ENCODE data around the gene VTA1.
"Not testable (repeated sequence)": the region's sequence is repeated elsewhere in the genome, so short reads cannot be mapped to it uniquely, and the experiment has no call there.

VTA1 gene

DNA sequence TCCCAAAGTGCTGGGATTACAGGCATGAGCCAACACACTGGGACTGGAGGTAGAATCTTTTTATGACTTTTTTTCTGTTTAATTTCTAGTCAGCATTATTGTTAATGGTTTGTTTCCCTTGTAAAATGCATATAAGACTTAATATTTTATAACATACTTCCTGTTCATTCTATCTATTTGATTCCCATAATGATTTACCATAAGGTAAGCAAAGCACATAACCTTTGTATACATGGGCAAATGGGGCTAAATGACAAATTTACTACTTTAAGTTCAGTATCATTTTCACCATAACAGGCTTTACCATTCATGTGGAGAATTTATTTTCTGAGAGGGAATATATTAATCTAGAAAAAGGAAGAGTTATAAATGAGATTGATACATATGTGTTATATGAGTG is 24.3 kb downstream of the VTA1 start:
- DNase-seq (ENCODE audit: low read depth), result no peak

DNA sequence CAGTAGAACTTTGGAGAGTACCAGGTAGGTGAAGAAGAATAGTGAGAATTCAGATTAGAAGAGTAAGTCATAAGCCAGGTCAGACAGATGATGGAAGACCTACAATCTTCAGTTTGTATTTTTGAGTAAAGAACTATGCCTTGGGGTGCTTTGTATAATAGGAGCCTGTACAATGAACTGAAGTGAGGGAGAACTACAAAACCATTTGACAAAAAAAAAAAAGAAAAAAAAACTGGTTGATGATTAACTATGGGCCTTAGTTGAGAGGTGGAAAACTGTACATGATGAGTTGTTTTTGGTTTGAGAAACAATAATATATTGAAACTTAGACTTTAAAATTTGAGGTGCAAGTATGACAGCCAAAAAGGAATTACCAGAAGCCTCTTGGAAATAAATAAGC is 25.7 kb downstream of the VTA1 start:
- no peak for DNase-seq (ENCODE audit: low read depth)

DNA sequence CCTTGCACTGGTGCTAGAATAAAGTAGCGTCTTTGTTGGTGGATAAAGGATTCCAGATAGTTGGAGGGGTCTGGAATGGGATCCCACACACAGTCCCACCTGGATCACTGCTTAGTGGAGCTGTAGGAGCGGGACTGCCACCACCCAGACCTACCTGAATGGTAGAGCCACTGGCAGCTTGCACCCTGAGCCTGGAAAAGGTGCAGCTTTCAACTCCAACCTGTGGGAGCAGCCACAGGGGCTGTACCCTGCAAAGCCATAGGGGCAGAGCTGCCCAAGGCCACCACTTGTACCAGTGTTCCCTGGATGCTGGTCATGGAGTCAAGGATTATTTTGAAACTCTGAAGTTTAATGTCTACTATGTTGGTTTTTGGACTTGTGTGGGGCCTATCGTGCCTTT is 26.9 kb downstream of the VTA1 start:
- no peak for DNase-seq (ENCODE audit: low read depth)

DNA sequence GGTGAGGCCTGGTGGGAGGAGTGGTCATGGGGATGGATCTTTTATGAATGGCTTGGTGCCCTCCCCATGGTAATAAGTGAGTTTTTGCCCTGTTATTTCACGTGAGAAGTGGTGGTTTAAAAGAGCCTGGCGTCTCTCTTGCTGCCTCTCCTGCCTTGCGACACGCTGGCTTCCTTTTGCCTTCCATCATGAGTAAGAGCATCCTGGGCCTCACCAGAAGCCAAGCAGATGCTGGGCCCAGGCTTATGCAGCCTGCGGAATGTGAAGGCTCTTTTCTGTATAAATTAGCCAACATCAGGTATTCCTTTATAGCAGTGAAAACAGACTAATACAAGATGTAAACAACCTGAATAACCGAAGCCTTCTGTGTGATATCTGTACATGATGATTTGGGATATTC is 27.6 kb downstream of the VTA1 start:
- no peak for DNase-seq (ENCODE audit: low read depth)

DNA sequence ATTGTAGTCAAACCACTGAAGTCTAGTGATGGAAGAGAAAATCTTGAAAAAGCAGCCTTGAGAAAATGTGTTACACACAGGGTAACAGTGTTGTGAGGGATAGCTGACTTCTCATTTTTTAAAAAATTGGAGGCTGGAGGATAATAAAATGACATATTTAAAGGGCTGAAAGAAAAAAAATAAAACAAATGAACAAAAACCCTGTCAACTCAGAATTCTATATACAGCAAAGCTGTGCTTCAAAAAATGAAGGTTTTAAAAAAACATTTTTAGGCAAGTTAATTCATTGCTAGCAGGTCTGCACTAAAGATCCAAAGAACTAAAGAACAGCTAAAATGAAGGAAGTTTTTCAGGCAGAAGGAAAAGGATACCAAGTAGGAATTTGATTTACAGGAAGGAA is 31.1 kb downstream of the VTA1 start:
- no peak for DNase-seq (ENCODE audit: low read depth)

DNA sequence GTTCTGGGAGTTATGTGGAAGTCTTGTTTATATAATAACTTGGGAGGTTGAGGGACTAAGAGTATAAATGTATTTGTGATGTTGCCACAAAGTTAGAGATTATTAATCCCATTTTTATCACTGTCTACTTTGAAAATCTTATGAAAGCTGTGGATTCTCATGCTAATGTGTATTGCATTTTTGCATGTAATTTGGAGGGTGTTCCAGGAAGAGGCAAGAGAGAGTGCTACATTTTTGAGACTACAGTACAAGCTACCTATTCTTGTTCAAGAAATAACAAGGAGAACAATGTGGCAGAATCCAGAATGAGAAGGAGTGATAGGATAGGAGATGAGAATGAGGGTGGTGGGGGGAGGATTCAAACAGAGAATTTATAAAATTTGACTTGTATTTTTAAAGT is 34.9 kb downstream of the VTA1 start:
- no peak for DNase-seq (ENCODE audit: low read depth)

DNA sequence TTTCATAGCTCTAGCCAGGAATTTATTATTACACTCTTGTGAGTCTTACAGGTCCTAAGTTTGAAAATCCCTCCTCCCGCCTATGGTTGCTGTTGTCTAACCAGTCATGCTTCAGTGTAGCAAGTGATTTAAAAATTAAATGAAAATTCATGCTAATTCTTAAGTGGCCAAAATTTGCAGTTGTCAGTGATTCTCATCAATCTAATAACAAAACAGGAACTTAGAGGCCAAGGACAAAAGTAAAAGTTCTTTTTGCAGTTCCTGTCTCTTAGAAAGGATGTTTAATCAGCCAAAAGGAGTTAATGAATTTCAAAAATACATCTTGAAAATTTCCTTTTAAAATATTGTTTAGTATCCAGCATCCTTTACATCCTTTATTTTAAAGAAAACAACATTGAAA is 36.3 kb downstream of the VTA1 start:
- DNase-seq (ENCODE audit: low read depth), result no peak

DNA sequence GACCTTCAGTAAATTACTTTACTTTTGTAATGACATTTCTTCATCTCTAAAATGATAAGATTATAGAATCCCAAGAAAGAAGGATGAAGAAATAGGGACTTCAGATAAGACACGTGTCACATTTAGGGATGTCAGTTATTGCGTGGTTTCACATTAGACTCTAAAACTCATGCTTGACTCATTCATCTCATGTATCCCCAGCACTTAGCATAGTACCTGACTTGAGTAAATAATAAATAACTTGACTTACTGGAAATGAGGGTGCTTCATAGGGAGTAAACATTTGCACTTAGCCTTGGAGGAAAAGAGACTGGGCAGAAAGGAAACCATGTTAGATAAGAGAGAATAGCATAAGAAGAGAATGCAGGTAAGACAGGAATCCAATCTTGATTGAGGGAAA is 37.2 kb downstream of the VTA1 start:
- no peak for DNase-seq (ENCODE audit: low read depth)

DNA sequence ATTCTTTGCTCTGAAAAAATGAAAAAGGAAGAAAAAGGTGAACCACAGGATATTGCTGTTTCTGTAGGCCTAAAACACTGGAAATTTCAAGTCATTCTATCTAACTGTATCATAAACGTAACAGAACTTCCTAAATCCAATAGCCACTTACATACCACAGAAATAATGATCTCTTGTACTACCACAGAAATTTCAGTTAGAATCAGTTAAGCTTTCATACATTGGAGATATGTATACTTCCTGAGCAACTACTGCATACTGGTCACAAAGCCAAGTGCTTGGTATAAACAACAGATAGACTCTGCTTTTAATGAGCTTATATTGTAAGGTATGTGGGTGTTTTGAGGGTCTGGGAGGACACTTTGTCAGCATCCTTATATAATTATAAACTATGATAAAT is 38.6 kb downstream of the VTA1 start:
- no peak for DNase-seq (ENCODE audit: low read depth)

DNA sequence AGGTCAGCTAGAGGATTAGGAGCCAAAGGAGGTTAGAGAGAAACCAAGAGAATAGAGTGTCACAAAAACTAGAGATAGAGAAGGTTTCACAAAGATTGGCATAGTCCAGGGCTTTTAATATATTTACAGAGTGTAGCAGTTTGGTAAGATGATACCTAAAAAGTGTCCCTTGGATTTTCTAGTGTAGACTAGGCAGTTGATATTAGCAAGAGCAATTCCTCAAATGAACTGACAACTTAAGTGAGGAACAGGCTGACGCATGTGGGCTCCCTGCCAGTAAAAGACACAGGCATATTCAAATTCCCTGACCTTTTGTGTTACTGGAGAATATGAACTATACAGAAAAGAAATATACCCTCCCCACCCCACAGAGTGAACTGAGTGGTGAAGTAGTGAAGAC is 40.1 kb downstream of the VTA1 start:
- DNase-seq (ENCODE audit: low read depth), result no peak

DNA sequence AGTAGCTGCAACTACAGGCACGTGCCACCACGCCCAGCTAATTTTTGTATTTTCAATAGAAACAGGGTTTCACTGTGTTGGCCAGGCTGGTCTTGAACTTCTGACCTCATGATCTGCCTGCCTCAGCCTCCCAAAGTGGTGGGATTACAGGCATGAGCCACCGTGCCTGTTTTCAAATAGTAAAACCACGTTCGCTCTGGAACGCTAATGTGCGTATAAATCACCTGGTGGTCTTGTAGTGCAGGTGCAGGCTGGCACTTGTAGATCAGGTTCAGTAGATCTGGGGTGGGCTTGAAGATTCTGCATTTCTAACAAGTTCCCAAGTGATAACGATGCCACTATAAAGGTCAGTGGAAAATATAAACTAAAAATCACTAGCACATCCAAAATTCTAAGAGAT is 41.3 kb downstream of the VTA1 start:
- DNase-seq (ENCODE audit: low read depth), result not testable (repeated sequence)

DNA sequence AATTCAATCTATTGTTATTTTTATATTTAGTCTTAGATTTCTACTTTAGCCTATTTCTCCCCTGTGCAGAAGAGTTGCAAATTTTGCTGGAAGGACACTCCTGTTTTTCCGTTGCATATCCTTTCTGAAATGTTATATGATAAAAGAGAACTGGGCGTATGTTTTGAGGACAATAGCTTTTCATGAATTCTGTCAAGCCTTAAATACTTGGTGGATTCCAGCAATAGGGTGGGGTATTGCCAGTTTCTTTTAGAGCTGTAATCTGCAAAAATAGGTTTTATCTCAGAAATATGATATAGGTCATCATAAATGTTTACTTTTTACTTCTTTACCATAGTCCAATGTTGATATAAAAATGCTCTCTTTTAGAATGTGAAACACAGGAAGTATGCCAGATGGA is 42.0 kb downstream of the VTA1 start:
- no peak for DNase-seq (ENCODE audit: low read depth)

DNA sequence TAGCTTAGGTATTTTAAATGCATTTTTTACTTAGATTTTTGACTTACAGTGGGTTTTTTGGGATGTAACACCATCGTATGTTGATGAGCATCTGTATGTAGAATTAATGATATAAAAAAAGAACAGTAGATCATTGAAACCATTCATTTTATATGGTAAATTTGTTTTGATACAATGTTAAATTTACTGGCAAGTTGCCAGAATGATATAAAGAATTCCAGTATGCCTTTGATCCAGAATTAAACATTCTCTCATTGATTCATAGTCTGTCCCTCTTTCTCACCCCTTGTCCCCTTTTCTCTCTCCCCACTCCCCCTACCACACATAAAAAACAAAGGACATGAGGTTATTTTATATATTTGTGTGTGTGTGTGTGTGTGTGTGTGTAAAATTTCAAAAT is 45.3 kb downstream of the VTA1 start:
- DNase-seq (ENCODE audit: low read depth), result no peak

DNA sequence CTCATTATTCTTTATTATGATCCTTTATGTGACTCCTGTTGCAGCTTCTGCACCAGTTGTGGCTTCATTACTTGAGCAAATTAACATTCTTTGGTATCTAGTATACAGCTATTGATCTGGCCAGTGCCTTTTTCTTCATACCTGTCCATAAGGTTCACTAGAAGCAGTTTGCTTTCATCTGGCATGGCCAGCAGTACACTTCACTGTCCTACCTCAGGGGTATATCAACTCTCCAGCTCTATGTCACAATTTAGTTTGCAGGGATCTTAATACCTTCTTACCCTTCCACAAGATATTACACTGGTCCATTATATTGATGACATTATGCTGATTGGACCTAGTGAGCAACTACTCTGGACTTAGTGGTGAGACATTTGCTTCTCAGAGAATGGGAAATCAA is 46.6 kb downstream of the VTA1 start:
- DNase-seq (ENCODE audit: low read depth), result no peak

DNA sequence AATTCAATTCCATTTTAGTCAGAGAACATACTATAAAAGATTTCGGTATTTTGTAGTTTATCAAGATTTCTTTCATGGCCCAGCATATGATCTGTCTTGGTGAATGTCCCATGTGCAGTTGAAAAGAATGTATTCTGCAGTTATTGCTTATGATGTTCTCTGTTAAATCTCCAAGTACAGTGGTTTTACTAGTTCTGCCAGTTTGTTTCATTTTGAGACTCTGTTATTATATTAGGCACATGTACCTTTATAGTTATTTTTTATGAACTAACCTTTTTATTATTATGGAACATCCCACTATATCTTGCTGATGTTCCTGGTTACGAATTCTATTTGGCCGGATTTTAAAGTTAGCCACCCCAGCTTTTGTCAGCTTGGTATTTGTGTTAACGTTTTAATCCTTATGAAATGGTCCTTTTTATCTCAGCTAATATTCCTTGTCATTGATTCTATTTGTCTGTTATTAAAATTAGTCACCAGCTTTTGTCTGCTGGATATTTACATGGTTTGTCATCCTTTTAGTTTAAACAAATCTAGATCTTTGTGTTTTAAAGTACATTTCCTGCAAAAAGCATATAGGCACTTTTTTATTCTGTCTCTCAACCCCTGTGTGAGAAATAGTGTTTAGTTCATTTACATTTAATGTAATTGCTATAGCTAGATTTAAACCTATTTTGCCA is 48.9 kb downstream of the VTA1 start:
- DNase-seq (ENCODE audit: low read depth), result peak; percentile 46

DNA sequence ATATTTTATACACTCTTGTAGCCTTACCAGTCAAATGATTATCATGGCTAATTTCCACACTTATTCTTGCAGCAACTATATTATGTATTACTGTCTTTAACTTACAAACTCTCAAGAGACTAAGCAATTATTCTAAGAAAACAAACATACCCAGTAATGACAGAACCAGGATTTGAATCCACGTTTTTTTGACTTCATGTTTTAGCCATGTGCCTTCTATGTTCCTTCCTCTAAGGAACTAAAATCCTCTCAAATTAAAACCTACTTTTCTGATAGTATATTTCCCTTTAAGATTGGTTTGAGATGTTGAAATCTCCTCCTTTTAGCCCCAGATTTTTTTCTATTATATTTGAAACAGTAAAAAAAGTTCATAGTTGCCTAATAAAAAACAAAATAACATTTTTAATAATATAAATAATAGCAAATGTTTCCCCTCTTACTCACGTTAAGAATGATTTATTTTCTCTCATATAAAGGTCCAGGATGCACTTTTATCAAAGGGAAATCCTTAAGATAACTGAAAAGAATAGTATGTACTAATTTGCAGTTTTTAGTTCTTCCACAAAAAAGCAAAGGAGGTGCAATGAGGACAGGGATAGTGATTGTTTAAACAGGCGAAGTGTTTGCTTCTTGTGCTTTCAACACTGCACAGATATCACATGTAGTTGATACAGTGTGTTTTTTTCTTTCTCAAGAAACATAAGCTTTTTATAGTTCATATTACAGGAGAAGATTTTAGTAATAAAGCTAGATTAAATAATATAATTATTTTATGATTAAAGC is 54.0 kb downstream of the VTA1 start:
- no peak for DNase-seq (ENCODE audit: low read depth)

DNA sequence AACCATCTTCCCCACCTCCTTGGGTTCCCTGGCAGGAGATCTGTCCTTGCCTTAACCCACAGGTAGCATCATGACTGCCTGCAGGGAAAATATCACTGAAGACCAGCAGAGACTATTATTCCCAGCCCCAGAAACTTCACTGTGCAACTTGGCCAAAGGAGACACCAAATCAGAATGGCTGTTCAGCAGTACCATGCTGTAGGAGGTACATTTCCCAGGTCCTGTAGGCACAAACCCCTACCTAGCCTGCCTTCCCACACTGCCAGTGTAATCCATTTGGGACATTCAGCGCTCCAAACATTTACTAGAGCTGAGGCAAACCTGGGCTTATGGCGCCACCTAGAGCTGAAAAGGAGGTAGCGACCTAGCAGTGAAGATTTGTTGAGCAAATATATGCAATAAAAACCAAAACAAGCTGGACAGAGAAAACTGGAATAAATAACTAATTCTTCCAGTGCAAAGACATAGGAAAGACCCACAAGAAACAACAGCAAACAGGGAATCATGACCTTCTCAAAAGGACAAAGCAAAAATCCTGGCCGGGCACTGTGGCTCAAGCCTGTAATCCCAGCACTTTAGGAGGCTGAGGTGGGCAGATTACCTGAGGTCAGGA is 60.3 kb downstream of the VTA1 start:
- DNase-seq (ENCODE audit: low read depth), result peak; percentile 67

DNA sequence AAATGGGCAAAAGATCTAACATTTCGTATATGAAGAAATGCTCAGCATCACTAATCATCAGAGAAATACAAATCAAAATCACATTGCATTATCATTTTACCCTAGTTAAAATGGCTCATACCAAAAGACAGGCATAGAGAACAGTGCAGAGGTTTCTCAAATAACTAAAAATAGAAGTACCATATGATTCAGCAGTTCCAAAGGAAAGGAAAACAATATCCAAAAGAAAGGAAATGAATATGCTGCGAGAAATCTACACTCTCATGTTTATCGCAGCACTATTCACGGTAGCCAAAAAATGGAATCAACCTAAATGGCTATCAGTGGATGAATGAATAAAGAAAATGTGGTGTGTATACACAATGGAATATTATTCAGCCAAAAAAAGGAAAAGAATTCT is 63.5 kb downstream of the VTA1 start:
- peak; percentile 43 for DNase-seq (ENCODE audit: low read depth)

DNA sequence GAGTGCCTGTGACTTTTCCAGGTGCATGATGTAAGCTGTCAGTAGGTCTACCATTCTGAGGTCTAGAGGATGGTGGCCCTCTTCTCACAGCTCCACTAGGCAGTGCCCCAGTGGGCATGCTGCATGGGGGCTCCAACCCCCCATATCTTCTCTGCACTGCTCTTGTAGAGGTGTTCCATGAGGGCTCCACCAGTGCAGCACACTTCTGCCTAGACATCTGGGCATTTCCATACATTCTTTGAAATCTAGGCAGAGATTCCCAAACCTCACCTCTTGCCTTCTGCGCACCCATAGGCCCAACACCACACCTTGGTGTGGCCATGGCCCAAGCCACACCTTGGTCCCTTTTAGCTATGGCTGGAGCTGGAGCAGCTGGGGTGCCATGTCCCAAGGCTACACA is 66.3 kb downstream of the VTA1 start:
- DNase-seq (ENCODE audit: low read depth), result no peak

DNA sequence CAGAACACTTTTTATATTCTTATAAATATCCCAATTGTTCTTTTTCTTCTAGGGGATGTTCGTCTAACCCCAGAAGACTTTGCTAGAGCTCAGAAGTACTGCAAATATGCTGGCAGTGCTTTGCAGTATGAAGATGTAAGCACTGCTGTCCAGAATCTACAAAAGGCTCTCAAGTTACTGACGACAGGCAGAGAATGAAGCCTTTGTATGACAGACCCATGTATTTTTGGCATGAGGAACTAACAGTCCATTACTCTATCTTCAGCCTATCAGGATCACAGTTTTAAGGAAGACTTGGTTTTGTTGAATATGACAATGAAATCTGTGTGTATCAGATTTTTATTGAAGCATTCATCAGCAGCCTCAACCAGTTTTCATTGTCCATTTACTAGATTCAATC is 71.4 kb downstream of the VTA1 start:
- no peak for DNase-seq (ENCODE audit: low read depth)

DNA sequence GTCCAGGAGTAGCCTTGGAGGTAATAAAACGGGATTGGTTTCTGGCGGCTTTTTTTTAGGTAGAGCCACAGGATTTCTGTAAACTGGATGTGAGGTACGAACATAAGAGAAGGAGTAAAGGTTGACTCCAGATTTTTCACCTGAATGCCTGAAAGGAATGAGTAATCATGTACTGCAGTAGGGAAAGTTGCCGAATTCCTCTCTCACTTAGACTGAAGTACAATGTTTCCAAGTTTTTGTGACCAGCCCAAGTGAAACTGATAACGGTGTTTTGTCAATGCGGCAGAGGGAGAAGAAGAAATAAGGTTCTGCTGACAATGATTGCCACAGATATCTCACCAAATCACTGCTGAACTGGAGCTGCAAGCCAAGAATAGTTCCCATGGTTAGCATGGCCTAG is 75.0 kb downstream of the VTA1 start:
- no peak for DNase-seq (ENCODE audit: low read depth)

DNA sequence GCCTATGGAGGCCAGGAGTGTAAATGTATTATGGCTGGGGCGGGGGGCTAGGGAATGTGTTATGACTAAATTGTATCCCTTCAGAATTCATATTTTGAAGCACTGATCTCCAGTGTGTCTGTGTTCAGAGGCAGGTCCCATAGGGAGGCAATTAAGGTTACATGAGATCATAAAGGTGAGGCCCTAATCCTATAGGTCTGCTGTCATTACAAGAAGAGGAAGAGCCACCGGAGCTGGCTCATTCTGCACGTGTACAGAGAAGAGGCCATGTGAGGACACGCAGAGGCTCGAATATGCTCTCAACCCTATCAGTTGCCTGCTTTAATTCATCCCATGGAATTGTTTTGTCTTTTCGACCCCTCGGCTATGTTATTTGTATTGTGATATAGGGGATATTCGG is 76.9 kb downstream of the VTA1 start:
- no peak for DNase-seq (ENCODE audit: low read depth)

DNA sequence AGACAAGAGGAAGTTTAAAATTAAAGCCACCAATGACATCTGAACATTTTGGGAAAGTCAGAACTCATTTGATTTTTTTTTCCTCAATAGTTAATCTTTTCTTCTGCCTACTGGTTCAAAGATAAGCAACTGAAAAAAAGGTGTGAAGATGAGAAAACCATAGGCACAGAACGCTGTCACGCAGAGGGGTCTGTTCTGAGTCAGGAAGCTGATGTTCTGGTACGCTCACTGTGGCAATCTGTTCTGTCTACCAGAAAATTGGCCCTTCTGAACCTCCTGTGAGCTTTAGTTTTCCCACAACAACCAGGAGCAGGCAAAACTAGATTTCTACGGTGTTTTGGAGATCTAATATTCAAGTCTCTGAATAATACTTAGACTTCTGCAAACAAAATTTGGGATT is 78.1 kb downstream of the VTA1 start:
- no peak for DNase-seq (ENCODE audit: low read depth)

DNA sequence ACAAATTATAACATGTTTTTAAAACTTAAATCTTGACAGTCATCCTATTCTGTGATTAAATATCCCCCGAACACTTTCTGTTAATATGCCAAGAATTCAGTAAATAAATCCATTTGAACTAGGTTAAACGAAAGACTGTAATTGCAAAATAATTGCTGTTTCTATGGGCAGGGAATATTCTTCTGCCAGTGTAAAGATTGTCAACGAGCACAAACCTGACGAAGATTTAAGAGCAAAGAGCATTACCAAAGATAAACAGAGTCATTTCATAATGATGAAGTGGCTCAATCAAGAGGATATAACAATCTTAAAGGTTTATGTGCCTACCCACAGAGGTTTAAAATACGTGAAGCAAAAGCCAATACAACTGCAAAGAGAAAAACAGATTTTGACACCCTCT is 78.5 kb downstream of the VTA1 start:
- DNase-seq (ENCODE audit: low read depth), result no peak
